Neural progenitor cell (in vitro differentiated cells): ENCODE results near the gene MUC22. TPM values are rescaled to one million over a fixed set of nuclear protein-coding genes. Genes with fewer than 3 reads are reported as not detected.
"Not testable (repeated sequence)": the region's sequence is repeated elsewhere in the genome, so short reads cannot be mapped to it uniquely, and the experiment has no call there.

Experiments used
- DNase-seq: peaks from one replicate; pipeline ENCODE4 v3.0.0-alpha.2; 2016; ENCODE audit warnings: low spot score
- H2AFZ ChIP-seq: fragments of 200-600 bp; sonication (generic); replicated peaks from 2 replicates; pipeline ENCODE4 v1.6.1; 2016; ENCODE audit warnings: antibody characterized with exemption
- H3F3A ChIP-seq: fragments of 200-600 bp; sonication (generic); 2 replicates; pipeline ENCODE4 v1.6.1; 2016; ENCODE audit warnings: antibody characterized with exemption, low read depth
- H3K27ac ChIP-seq: fragments of 200-600 bp; sonication (generic); 2 replicates; pipeline ENCODE4 v1.5.1; 2016; ENCODE audit warnings: mild to moderate bottlenecking
- H3K27me3 ChIP-seq: fragments of 200-600 bp; sonication (generic); 2 replicates; pipeline ENCODE4 v1.6.1; 2016; ENCODE audit warnings: mild to moderate bottlenecking, moderate library complexity
- H3K36me3 ChIP-seq: fragments of 200-600 bp; sonication (generic); 2 replicates; pipeline ENCODE4 v1.5.1; 2016
- H3K4me1 ChIP-seq: fragments of 200-600 bp; sonication (generic); 2 replicates; pipeline ENCODE4 v1.6.1; 2016; ENCODE audit warnings: mixed run types
- H3K4me2 ChIP-seq: fragments of 200-600 bp; sonication (generic); 2 replicates; pipeline ENCODE4 v1.6.1; 2016
- H3K4me3 ChIP-seq: fragments of 200-600 bp; sonication (generic); 2 replicates; pipeline ENCODE4 v1.5.1; 2016
- H3K79me2 ChIP-seq: fragments of 200-600 bp; sonication (generic); 2 replicates; pipeline ENCODE4 v1.6.1; 2016; ENCODE audit warnings: low read depth
- H3K9ac ChIP-seq: fragments of 200-600 bp; sonication (generic); 2 replicates; pipeline ENCODE4 v1.6.1; 2016
- H3K9me3 ChIP-seq: fragments of 200-600 bp; sonication (generic); 2 replicates; pipeline ENCODE4 v1.5.1; 2016; ENCODE audit warnings: low read depth
- H4K20me1 ChIP-seq: fragments of 200-600 bp; sonication (generic); 2 replicates; pipeline ENCODE4 v1.6.1; 2016; ENCODE audit warnings: low read depth
- H3K27ac Mint-ChIP-seq: 3 replicates; pipeline ENCODE4 v1.8.0; 2021; ENCODE audit warnings: mixed read lengths
- H3K27me3 Mint-ChIP-seq: 2 replicates; pipeline ENCODE4 v1.8.0; 2022; ENCODE audit warnings: low read depth, mild to moderate bottlenecking, inconsistent platforms, moderate library complexity, mixed read lengths; ENCODE audit not compliant: insufficient read depth
- H3K36me3 Mint-ChIP-seq: 3 replicates; pipeline ENCODE4 v1.8.0; 2021; ENCODE audit warnings: mixed read lengths
- H3K4me1 Mint-ChIP-seq: 3 replicates; pipeline ENCODE4 v1.8.0; 2021; ENCODE audit warnings: mixed read lengths
- H3K4me3 Mint-ChIP-seq: 3 replicates; pipeline ENCODE4 v1.8.0; 2021; ENCODE audit warnings: mild to moderate bottlenecking, moderate library complexity, mixed read lengths
- H3K9me3 Mint-ChIP-seq: 3 replicates; pipeline ENCODE4 v1.8.0; 2020; ENCODE audit warnings: mixed read lengths
- EZH2 ChIP-seq: fragments of 200-600 bp; sonication (generic); IDR thresholded peaks from 2 replicates; pipeline ENCODE4 v1.6.1; 2017; ENCODE audit warnings: antibody characterized with exemption, mild to moderate bottlenecking, moderate library complexity
- EZH2phosphoT487 ChIP-seq: fragments of 200-600 bp; sonication (generic); IDR thresholded peaks from 2 replicates; pipeline ENCODE4 v1.6.1; 2017; ENCODE audit warnings: antibody characterized with exemption
- total RNA-seq: library from RNA; depleted of rRNA; stranded (reverse); fragments of >200 nt; gene quantifications from 2 replicates; pipeline ENCODE4 v1.2.3, GENCODE V29; 2015; ENCODE audit warnings: low replicate concordance
- TF ChIP-seq, protein P1 (sequence below): fragments of 200-600 bp; sonication (generic); IDR thresholded peaks from 2 replicates; pipeline ENCODE4 v1.5.1; 2017; ENCODE audit warnings: antibody characterized with exemption, mild to moderate bottlenecking

Gene MUC22
- total RNA-seq, 1 donor from 2014 or later, result not detected

DNA sequence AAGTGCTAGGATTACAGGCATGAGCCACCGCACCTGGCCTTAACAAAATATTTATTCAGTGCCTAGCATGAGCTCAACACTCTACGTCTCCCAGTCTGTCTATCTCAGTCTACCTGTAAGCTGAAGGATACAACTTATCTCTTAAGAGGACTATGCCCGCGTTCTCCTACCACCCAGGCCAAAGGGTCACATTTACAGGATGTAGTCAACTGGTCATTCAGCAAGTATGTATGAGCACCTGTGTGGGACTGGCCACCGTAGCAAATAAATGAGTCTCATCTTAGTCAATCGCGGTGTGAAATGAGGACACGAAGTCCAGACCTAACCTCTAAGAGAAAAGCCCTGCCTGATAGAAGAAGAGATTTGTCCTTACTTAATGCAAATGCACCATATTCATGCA, 49.9 kb downstream of the MUC22 start:
- Histone ChIP-seq H3K4me3 (no peak overlapping the region), H2AFZ (no peak overlapping the region), H3F3A (peaks cover 22% of the 10 kb centered on the region), H3K27ac (no peak overlapping the region), H3K79me2 (no peaks in the 10 kb centered on the region), H3K4me2 (no peak overlapping the region), H3K27me3 (no peaks in the 10 kb centered on the region), H3K36me3 (no peaks in the 10 kb centered on the region), H4K20me1 (no peaks in the 10 kb centered on the region), H3K9me3 (no peaks in the 10 kb centered on the region), H3K9ac (no peak overlapping the region), H3K4me1 (peaks cover 20% of the 10 kb centered on the region)
- no peak overlapping the region for H3K27ac Mint-ChIP-seq
- peaks cover 24% of the 10 kb centered on the region for H3K4me1 Mint-ChIP-seq
- no peaks in the 10 kb centered on the region for H3K36me3 Mint-ChIP-seq
- peaks cover 2% of the 10 kb centered on the region for H3K9me3 Mint-ChIP-seq
- no peak overlapping the region for H3K4me3 Mint-ChIP-seq
- TF ChIP-seq, protein P1, sequence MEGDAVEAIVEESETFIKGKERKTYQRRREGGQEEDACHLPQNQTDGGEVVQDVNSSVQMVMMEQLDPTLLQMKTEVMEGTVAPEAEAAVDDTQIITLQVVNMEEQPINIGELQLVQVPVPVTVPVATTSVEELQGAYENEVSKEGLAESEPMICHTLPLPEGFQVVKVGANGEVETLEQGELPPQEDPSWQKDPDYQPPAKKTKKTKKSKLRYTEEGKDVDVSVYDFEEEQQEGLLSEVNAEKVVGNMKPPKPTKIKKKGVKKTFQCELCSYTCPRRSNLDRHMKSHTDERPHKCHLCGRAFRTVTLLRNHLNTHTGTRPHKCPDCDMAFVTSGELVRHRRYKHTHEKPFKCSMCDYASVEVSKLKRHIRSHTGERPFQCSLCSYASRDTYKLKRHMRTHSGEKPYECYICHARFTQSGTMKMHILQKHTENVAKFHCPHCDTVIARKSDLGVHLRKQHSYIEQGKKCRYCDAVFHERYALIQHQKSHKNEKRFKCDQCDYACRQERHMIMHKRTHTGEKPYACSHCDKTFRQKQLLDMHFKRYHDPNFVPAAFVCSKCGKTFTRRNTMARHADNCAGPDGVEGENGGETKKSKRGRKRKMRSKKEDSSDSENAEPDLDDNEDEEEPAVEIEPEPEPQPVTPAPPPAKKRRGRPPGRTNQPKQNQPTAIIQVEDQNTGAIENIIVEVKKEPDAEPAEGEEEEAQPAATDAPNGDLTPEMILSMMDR, result no peak
- TF ChIP-seq EZH2 (no peak), EZH2phosphoT487 (no peak)
- H3K27me3 Mint-ChIP-seq, result peaks cover 4% of the 10 kb centered on the region
- no peak for DNase-seq

DNA sequence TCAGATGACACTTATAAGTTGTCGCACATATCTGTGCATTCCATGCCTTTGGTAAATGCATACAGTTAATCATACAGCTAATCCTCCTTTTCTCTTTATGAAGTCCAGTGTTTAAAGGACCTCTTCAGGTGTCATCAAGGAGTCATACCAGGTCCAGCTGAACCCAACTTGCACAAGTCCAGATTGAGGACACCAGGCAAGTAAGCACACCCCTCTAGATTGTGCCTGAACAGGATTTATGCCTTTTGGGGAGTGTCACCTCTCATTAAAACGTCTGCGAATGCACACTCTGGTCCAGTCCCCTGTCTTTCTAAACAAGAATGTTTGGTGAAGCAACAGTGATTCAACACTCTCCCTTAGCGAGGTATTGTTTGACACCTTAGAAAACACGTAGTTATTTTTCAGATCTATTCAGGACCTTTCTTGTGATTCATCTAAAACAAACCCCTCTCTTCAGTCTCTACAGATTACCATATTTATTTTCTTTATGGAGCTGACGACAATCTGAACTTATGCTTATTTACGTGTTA, 53.7 kb downstream of the MUC22 start:
- peaks cover 3% of the 10 kb centered on the region for H3K9me3 Mint-ChIP-seq
- no peaks in the 10 kb centered on the region for H3K36me3 ChIP-seq
- H3K4me3 Mint-ChIP-seq, result no peak overlapping the region
- H3K9ac ChIP-seq, result no peak overlapping the region
- H3K9me3 ChIP-seq, result no peaks in the 10 kb centered on the region
- H3K27ac Mint-ChIP-seq, result no peak overlapping the region
- no peak for DNase-seq
- H3F3A ChIP-seq, result no peaks in the 10 kb centered on the region
- H3K27me3 ChIP-seq, result no peaks in the 10 kb centered on the region
- H3K27me3 Mint-ChIP-seq, result peaks cover 4% of the 10 kb centered on the region
- H3K4me3 ChIP-seq, result no peak overlapping the region
- no peaks in the 10 kb centered on the region for H4K20me1 ChIP-seq
- no peak overlapping the region for H3K4me2 ChIP-seq
- no peaks in the 10 kb centered on the region for H3K36me3 Mint-ChIP-seq
- no peaks in the 10 kb centered on the region for H3K79me2 ChIP-seq
- H2AFZ ChIP-seq, result no peak overlapping the region
- TF ChIP-seq EZH2 (no peak), EZH2phosphoT487 (no peak)
- TF ChIP-seq, protein P1, result no peak
- H3K4me1 Mint-ChIP-seq, result peaks cover 17% of the 10 kb centered on the region
- H3K4me1 ChIP-seq, result peaks cover 5% of the 10 kb centered on the region
- H3K27ac ChIP-seq, result no peak overlapping the region

DNA sequence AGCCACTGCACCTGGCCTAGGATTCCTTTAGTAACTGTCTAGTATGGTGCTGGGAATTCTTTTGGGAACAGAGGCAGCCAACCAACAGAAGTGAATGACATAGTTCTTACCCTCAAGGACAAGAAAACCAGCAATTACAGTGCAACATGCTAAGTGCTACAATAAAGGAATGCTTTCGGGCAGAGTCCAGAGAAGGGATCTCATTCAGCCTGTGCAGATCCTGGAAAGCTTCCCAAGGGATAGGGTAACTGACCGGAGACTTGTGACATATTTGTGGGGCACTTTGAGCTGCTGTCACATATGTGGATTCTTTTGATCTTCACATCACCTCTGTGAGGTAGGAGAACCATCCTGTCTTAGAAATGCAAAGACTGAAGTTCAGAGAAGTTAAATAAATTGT, 55.3 kb downstream of the MUC22 start:
- H3K27ac ChIP-seq, result no peak overlapping the region
- no peaks in the 10 kb centered on the region for H3K36me3 Mint-ChIP-seq
- H3K27ac Mint-ChIP-seq, result peak overlapping the region; percentile 37

DNA sequence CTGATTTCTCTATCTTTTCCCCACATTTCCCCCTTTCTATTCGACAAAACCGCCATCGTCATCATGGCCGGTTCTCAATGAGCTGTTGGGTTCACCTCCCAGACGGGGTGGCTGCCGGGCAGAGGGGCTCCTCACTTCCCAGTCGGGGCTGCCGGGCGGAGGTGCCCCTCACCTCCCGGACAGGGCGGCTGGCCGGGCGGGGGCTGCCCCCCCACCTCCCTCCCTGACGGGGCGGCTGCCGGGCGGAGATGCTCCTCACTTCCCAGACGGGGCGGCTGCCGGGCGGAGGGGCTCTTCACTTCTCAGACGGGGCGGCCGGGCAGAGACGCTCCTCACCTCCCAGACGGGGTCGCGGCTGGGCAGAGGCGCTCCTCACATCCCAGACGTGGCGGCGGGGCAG, 56.8 kb downstream of the MUC22 start:
- Histone ChIP-seq H3F3A (peaks cover 18% of the 10 kb centered on the region), H3K4me1 (peaks cover 10% of the 10 kb centered on the region)
- H3K4me3 Mint-ChIP-seq, H3K4me2 ChIP-seq, H3K36me3 ChIP-seq, H3K27me3 ChIP-seq, DNase-seq, H3K36me3 Mint-ChIP-seq, H4K20me1 ChIP-seq, H3K4me3 ChIP-seq, H3K27me3 Mint-ChIP-seq, H3K9ac ChIP-seq, H3K79me2 ChIP-seq, H3K27ac Mint-ChIP-seq, H3K27ac ChIP-seq, H3K9me3 ChIP-seq, H3K9me3 Mint-ChIP-seq, H2AFZ ChIP-seq: not testable (repeated sequence)
- H3K4me1 Mint-ChIP-seq, result peaks cover 33% of the 10 kb centered on the region

More for the DNA sequence above, 55.3 kb downstream of the MUC22 start:
- Histone ChIP-seq H3K27me3 (no peaks in the 10 kb centered on the region), H3K4me3 (no peak overlapping the region), H3K36me3 (no peaks in the 10 kb centered on the region), H2AFZ (no peak overlapping the region), H3K79me2 (no peaks in the 10 kb centered on the region), H3K4me2 (no peak overlapping the region), H3K9me3 (no peaks in the 10 kb centered on the region), H3K4me1 (peaks cover 5% of the 10 kb centered on the region), H3K9ac (no peak overlapping the region), H3F3A (peaks cover 11% of the 10 kb centered on the region), H4K20me1 (no peaks in the 10 kb centered on the region)
- Mint-ChIP-seq H3K4me1 (peaks cover 25% of the 10 kb centered on the region), H3K4me3 (peak overlapping the region; percentile 33), H3K27me3 (peaks cover 4% of the 10 kb centered on the region), H3K9me3 (peaks cover 3% of the 10 kb centered on the region)
- TF ChIP-seq EZH2 (no peak), EZH2phosphoT487 (no peak)
- TF ChIP-seq, protein P1, result no peak
- DNase-seq, result no peak

DNA sequence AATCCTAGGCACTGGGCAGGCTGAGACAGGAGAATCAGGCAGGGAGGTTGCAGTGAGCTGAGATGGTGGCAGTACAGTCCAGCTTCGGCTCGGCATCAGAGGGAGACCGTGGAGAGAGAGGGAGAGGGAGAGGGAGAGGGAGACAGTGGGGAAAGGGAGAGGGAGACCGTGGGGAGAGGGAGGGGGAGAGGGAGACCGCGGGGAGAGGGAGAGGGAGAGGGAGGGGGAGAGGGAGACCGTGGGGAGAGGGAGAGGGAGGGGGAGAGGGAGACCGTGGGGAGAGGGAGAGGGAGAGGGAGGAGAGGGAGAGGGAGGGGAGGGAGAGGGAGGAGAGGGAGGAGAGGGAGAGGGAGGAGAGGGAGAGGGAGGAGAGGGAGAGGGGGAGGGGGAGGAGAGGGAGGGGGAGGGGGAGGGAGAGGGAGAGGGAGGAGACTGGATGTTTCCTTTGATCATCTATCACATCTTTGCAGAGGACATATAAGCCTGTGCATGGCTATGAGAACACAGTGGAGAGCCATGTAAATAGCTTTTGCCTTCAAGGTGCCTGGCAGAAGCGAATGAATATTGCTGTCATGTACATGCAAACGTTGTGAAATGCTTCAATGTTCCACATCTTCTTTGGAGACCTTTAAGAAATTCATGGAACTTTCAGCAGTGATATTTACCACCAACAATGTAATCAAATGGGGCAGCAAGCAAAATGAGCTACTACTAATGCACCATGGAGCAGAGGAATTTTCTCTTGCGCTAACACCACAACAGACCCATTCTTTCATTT, 57.8 kb downstream of the MUC22 start:
- not testable (repeated sequence) for H3K79me2 ChIP-seq, H3K36me3 Mint-ChIP-seq, H3K27ac Mint-ChIP-seq, H3K27me3 ChIP-seq, DNase-seq, H2AFZ ChIP-seq, H3K27me3 Mint-ChIP-seq, H3K9me3 ChIP-seq, H3K27ac ChIP-seq, H3K9me3 Mint-ChIP-seq, H3K36me3 ChIP-seq, H3K9ac ChIP-seq, H3K4me2 ChIP-seq, H3K4me3 ChIP-seq, H3K4me3 Mint-ChIP-seq, H4K20me1 ChIP-seq
- peaks cover 39% of the 10 kb centered on the region for H3K4me1 Mint-ChIP-seq
- Histone ChIP-seq H3K4me1 (peaks cover 10% of the 10 kb centered on the region), H3F3A (peaks cover 18% of the 10 kb centered on the region)
